GM19099 (cell line): ENCODE results near the gene DAB2.

Experiments
- POLR2A ChIP-seq: IDR thresholded peaks from 3 replicates; pipeline ENCODE4 v1.6.1; 2011; ENCODE audit warnings: low read depth; ENCODE audit not compliant: insufficient read length; ENCODE audit errors: extremely low read depth

Gene DAB2

DNA sequence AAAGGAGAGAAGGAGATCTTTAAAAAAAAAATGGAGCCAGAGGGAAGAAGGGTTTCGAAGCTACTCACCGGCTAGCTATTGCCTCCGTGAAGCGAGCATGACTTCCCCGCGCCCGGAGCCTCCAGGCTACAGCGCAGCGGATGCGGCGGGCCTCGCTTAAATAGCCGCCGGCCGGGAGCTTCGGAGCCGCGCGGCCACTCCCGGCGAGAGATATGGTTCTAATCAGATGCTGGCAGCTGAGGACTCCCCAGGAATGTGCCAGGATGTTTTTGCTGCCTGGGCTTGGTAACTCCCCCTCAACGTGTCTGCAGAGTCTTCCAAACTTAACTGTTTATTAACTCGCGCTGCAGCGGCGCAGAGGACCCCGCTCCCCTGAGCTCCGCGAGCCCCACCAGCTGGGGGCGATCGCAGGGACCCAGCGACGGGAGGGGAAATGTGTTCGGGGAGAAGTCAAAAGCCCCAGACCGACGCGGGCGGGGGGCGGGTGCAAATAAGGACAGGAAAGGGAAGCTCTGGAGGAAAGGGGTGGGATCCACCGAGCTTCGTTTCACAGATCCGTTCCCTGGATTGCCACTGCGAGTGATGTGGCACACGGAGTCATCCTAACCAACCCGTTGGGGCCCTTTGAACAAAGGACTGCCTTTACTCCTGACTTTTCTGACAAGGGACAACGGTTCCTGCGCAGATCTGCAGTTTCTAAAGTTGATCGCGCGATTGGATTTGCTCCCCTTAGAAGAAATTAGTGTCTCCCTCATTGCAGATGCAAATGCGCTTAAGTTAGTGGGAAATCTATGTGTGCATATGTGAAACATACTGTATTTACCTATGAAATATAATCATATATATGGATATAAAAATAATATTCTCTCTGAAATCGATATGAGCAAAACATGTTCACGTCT is at the start of gene DAB2:
Gene DAB2 (minus strand): TSS at position 245 of the 902 bp plus-strand sequence. CDS start 30,660 bp downstream, outside the sequence.
- no peak for TF ChIP-seq POLR2A

DNA sequence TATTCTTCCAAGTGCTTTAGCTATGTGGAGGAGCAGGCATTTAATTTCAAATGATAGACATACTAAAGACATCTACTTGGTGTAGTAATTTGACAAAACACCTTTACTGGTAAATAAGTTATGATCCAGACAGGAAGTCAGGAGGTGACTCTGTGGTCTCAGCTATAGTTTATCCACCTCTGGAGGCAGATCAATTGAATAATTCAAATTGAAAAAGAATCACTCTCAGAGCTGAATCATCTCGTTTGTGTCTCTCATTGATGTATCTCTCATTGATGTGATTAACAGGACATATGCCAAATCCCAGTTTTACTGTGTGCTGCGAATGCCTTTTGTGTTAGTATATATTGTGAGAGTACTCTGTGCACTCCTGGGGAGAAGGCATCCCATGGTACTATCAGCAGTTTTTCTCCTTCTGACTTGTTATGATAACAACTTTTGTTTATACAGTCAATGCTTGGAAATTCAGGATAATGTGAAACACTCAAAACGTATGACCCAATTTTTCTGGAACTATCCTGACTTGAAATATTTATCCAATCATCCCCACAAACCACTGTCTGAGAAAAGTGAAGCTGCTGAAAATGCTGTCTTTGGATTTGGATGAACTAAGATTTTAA is 48.5 kb upstream of the DAB2 start:
- TF ChIP-seq POLR2A, result no peak

DNA sequence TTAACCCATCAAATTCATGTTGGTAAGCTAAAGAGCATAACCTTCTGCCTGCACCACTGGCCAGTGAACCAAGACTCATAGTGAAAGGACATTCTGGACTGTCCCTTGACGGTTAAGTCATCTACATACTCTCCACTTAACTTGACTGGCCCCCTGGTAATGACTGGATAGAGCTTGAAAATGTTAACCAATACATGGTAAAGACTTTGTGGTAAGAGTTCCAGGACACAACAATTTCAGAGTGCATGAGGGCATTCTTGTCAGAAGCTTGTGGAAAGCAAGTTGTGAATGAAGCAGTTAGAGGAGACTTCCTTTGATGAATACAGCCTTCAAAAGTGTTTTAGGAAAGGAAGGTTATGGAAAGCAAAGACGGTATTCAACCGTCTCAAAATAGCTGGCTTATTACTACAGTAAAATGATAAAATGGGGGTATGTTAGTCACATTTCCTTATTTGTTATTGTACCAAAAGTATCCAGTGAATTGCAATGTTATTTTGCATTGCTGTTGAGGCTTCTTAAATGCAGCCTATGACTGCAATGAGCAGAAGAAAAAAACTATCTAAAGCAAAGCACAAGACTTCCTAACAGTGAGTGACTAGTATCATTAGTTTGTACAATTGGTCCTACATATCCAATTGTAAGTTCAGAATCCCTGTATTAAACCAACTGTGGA is 47.2 kb upstream of the DAB2 start:
- no peak for TF ChIP-seq POLR2A

DNA sequence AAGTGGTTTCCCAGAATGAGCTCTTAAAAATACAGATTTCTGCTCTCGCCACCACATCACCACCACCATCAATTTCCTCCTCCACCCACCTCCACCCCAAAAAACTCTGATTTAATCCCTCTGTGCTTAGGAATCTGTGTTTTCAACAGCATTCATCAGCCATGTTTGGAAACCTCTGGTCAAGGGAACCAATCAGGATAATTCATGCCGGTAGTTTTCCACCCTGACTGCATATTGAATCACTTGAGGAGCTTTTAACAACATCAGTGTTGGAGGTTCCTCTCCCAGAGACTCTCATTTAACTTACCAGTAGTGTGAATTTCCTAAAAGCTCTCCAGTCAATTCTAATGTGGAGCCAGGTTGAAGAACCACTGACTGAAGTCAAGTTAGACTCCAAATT is 46.0 kb upstream of the DAB2 start:
- no peak for TF ChIP-seq POLR2A

DNA sequence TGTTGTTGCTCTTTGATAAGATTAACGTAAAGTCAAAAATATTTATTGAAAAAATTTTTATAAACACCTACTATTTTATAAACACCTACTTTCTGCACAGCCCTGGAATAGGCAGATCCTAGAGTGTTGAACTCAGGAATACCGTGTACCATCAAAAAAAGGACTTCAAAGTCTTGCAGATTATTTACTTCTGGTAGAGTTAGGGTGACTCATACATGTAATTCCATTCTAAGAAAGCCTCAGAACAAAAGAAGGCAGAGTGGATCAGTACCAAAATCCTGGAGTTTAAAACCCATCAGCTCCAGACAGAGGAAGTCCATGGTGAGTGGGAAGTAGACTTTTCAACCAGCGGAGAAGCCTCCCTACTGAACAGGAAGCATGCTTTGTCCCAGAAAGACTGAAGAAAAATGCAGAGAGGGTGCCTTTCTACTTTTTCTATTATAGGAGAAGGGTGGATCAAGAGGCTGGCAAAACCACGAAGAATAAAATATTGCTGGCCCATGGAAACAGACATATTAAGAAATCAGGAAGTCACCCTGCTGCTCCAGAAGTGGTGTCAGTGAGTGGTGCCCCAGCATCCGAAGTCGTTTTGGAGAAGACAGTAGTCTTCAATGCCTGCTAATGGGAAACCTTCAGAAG is 45.1 kb upstream of the DAB2 start:
- no peak for TF ChIP-seq POLR2A

DNA sequence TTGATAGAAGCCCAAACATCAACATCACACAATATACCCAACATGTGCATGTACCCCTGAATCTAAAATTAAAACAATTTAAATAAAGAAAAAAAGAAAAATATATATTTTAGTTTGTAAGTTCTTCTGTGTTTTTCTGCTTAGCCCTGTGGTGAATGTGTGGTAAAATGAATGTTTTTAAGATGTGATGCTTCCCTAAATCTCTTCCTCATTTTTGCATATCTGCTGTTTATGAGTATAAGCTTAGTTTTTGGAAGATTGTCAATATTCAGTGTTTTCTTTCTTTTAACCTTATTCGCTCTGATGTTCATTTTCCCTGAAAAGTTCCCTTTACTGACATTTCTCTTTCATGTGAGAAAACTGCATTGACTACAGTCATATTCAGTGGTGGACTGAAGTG is 44.4 kb upstream of the DAB2 start:
- no peak for TF ChIP-seq POLR2A

DNA sequence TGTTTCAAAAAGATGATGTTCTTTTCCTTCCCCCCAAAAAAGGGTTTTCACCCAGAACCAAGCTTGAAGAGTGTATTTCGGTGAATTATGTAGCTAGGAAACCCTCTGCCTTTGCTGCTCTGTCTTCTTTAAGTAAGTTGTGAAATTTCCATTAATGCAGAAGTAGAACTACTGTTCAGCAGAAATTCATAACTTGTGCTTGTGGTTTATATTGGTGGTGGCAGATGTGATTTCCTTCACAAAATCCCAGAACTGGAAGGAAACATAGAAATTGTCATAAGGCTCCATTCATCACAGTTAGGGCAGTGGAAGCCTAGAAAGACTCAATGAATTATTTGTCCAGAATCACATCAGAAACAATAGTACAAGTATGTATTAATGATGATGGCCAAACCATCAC is 42.1 kb upstream of the DAB2 start:
- no peak for TF ChIP-seq POLR2A

DNA sequence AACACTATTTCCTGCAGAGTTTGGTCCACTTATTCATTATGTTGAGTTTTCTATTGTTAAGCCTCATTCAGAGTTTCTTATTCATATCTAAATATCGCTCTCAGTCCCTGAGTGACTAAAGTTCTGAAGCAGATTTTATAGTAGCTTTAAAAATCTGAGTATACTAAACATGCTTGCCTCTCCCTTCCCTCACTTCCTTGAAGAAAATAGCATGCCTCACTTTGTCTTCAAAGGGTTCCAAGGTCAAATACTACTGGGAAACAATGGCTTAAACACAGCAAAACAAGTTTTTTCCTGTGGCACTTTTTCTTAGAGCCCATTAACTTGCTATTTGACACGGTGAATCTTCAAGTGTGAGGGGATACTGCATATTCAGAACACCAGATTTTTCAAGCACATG is 41.1 kb upstream of the DAB2 start:
- TF ChIP-seq POLR2A, result no peak

DNA sequence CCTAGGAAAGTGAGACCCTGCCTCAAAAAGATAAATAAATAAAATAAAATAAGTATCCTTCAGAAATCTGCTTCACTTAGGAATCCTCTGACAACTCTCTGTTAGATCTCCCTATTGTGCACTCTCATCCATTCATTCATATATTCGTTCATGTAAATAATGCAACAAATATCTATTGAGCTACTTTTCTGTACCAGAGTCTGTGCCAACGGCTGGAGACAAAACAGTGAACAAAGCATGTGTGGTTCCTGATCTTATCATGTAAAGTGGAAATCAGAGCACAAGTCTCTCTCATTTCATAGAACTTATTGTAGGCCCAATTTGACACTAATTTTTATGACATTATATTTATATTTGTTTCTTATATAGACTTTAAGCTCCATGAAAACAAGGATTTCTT is 40.3 kb upstream of the DAB2 start:
- TF ChIP-seq POLR2A, result no peak

DNA sequence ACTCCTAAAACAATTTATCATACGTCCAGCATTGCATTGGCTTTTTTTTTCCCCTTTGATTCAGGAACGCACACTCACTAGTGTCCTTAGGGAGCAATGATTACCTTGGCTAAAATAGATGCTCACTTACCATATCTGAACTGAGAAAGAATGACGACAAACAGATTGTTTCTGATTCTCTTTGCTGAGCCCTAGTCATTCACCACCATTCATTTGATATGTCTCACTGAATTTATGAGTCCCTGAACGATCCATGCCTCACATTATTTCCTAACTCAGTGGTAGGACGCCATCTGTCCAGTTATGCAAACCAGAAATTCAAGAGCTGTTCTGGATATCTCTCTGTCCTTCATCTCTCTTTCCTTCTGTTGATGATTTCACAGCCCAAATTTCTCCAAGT is 39.3 kb upstream of the DAB2 start:
- TF ChIP-seq POLR2A, result no peak

DNA sequence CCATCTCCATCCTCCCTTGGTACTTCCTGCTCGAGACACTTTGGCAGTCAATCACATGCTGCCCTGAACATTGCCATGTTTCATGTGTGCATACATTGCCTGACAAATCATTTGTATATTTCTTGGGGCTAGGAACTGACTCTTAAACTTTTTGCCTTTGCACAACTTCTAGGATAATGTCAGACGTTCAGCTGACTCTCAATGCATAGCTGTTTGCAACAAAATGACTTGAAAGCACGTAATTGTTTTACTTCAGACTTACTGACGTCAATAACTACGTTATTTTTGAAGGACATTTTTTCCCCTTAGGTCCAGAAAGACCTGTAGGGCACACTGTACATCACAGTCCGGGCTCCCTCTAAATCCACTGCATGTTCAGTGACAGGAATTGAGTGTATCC is 37.4 kb upstream of the DAB2 start:
- no peak for TF ChIP-seq POLR2A

DNA sequence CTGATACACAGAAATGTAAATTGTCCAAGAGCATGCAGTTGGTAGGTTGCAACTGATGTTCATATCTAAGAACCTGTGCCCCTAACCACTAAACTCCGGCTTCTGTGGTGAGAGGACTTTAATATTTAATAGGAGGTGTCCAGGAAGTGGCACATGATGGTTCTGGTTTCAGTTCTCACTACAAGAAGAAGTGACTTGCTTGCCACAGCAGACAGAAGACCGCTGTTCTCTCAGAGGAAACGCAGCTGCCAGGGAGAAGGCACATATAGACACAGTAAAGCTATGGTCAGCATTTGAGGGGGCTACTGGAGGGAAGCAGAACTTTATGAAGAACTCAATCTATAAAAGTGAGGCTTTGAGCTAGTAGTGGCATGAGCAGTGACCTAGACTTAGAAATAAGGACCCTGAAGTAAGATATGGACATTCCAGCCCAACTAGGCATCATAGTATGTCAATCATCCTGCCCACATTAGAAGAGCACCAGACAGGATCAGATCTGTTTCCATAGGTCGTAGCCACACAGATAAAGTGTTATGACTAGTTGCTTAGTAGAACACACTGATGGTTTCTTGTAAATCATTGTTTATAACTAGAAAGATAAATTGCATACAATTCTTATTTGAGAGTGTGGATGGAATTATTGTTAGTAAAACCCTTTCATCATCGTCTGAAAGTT is 36.4 kb upstream of the DAB2 start:
- no peak for TF ChIP-seq POLR2A

DNA sequence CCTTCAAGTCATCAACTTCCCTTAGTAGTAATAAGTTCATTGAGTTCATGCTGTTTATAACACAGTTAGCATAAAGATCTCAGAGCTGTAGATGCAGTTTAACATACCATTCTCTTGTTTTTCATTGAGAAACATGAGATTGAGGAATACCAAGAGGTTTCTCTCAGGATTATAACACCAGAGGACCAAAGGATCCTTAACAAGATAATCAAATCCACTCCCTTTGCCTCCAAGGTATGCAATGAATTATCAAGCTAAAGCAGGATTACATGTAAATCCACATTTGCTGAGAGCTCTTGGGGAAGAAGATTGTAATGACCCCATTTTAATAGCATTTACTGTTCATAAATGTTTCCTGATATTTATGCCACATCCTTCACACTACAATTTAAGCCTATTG is 35.1 kb upstream of the DAB2 start:
- TF ChIP-seq POLR2A, result no peak

DNA sequence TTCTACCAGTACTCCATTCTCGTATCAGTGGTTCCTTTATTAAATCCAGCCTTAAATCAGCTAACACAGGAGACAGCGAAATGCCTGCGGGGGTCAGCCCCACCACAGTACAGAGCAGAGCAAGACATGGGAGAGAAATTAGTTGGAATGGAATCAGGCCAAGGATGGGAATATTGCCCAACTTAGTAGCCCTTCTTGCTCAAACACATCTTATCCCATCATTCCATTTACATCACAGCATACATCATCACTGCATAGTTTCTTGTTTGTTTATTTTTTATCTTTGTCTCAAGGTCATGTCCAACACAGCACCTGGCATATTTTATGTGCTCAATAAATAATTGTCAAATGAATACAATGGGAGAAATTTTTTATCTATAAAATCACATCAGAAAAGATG is 34.3 kb upstream of the DAB2 start:
- TF ChIP-seq POLR2A, result no peak

DNA sequence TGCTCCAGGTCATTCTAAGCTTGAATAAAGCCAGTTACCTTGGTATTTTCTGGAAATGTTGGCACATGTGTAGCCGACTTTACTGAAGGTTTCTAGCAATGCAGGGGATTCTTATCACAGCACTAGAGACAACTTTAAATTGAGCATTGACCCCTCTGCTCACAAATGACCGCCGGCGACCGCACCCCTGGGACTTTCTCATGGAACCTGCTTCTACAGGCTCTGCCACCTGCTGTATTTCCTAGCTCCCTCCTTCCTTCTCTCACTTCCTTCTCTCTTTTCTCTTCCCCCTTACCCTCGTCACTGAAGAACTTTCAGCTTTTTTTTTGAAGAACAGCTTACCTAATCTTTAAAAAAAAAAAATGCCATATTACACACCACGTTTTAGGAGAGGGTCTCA is 30.9 kb upstream of the DAB2 start:
- no peak for TF ChIP-seq POLR2A

DNA sequence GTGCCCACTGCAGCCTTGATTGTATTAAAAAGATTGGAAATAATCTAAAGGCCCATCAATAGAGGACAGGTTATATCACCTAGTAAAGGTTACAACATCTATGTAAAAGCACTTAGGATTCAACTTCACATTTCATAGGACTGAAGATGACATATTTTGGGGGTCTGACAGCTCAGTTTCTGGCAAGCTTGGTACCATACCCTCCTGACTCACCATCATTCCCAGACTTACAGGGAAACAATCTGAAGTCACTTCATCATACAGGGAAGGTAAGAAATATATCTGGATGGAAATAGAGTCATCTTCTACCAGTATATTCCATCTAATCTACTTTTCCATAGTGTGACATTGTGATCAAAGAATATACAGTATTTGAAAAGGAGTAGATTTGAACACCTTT is 28.8 kb upstream of the DAB2 start:
- TF ChIP-seq POLR2A, result no peak

DNA sequence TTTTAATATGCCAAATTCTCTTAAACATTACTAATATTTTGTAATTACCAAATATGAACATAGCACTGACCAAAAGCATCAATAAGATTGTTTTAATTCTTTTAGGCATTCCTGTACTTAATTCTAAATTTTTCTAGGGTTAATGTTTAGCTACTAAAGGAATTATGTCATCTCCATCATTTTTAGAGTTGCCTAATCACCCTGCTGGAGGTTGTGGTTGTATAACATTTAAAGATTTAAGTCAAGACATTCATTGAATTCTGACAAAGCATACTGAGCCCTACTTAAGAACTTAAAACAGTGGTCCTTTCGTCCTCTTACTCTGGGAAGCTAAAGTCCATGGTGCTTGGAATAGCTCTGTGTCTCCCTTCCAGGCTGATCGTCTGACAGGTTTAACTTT is 28.1 kb upstream of the DAB2 start:
- no peak for TF ChIP-seq POLR2A
